ENCODE results near the gene NUP210L.

DNA sequence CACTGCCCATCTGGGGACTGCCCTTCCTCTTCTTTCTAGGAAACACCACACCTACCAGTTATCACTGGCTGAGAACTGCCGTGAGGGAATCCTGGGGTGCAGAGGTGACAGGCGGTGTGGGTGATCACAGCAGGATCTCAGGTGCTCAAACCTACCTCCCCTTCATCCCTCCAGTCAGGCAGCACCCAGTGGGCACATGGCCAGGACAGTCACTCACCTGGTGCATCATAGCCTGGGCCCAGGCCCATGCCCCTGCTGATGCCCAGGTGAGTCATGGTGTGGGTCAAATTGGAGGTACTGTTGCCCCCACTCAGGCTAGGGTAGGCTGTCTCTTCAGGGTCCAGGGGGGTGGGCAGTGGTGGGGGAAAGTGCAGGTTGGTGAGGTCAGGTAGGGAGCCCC, 203.1 kb downstream of the NUP210L start:
- no peak for TF ChIP-seq ZBTB7A (tag by site-specific recombination; IDR thresholded peaks at IDR 0.05; ENCODE audit: low read depth)
- TF ChIP-seq, protein P1, sequence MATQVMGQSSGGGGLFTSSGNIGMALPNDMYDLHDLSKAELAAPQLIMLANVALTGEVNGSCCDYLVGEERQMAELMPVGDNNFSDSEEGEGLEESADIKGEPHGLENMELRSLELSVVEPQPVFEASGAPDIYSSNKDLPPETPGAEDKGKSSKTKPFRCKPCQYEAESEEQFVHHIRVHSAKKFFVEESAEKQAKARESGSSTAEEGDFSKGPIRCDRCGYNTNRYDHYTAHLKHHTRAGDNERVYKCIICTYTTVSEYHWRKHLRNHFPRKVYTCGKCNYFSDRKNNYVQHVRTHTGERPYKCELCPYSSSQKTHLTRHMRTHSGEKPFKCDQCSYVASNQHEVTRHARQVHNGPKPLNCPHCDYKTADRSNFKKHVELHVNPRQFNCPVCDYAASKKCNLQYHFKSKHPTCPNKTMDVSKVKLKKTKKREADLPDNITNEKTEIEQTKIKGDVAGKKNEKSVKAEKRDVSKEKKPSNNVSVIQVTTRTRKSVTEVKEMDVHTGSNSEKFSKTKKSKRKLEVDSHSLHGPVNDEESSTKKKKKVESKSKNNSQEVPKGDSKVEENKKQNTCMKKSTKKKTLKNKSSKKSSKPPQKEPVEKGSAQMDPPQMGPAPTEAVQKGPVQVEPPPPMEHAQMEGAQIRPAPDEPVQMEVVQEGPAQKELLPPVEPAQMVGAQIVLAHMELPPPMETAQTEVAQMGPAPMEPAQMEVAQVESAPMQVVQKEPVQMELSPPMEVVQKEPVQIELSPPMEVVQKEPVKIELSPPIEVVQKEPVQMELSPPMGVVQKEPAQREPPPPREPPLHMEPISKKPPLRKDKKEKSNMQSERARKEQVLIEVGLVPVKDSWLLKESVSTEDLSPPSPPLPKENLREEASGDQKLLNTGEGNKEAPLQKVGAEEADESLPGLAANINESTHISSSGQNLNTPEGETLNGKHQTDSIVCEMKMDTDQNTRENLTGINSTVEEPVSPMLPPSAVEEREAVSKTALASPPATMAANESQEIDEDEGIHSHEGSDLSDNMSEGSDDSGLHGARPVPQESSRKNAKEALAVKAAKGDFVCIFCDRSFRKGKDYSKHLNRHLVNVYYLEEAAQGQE (tag by site-specific recombination; IDR thresholded peaks at IDR 0.05), result no peak
- TF ChIP-seq, protein P2, sequence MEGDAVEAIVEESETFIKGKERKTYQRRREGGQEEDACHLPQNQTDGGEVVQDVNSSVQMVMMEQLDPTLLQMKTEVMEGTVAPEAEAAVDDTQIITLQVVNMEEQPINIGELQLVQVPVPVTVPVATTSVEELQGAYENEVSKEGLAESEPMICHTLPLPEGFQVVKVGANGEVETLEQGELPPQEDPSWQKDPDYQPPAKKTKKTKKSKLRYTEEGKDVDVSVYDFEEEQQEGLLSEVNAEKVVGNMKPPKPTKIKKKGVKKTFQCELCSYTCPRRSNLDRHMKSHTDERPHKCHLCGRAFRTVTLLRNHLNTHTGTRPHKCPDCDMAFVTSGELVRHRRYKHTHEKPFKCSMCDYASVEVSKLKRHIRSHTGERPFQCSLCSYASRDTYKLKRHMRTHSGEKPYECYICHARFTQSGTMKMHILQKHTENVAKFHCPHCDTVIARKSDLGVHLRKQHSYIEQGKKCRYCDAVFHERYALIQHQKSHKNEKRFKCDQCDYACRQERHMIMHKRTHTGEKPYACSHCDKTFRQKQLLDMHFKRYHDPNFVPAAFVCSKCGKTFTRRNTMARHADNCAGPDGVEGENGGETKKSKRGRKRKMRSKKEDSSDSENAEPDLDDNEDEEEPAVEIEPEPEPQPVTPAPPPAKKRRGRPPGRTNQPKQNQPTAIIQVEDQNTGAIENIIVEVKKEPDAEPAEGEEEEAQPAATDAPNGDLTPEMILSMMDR (tag by site-specific recombination; IDR thresholded peaks at IDR 0.05), result no peak
- TF ChIP-seq, protein P3, sequence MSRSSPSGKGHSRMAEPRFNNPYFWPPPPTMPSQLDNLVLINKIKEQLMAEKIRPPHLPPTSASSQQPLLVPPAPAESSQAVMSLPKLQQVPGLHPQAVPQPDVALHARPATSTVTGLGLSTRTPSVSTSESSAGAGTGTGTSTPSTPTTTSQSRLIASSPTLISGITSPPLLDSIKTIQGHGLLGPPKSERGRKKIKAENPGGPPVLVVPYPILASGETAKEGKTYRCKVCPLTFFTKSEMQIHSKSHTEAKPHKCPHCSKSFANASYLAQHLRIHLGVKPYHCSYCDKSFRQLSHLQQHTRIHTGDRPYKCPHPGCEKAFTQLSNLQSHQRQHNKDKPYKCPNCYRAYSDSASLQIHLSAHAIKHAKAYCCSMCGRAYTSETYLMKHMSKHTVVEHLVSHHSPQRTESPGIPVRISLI (tag by site-specific recombination; IDR thresholded peaks at IDR 0.05), result no peak
- TF ChIP-seq ZNF174 (tag by site-specific recombination; IDR thresholded peaks at IDR 0.05), result no peak
- TF ChIP-seq ZNF776 (tag by site-specific recombination; IDR thresholded peaks at IDR 0.05; ENCODE audit: borderline replicate concordance), result no peak
- TF ChIP-seq ZNF549 (tag by site-specific recombination; IDR thresholded peaks at IDR 0.05), result no peak
- TF ChIP-seq ZNF211 (tag by site-specific recombination; IDR thresholded peaks at IDR 0.05; ENCODE audit: low read depth), result no peak
- no peak for TF ChIP-seq RBAK (tag by site-specific recombination; IDR thresholded peaks at IDR 0.05)
- TF ChIP-seq ZNF561 (tag by site-specific recombination; IDR thresholded peaks at IDR 0.05; ENCODE audit: borderline replicate concordance), result no peak
